HT-29 (cell line): ENCODE measurements around the gene VGLL3. TPM values are rescaled to one million over a fixed set of nuclear protein-coding genes. Genes with fewer than 3 reads are reported as not detected.

ENCODE experiments used
- DNase-seq: peaks from one replicate; pipeline ENCODE4 v3.0.0-alpha.2; 2015; ENCODE audit warnings: low spot score
- total RNA-seq: library from RNA; depleted of rRNA; stranded (reverse); fragments of >200 nt; shearing (Covaris generic); gene quantifications from 2 replicates; pipeline ENCODE4 v1.2.3, GENCODE V29; 2014; rRNA removed

Gene VGLL3
- total RNA-seq, 1 experiment from 2014 or later = 0.03 TPM

DNA sequence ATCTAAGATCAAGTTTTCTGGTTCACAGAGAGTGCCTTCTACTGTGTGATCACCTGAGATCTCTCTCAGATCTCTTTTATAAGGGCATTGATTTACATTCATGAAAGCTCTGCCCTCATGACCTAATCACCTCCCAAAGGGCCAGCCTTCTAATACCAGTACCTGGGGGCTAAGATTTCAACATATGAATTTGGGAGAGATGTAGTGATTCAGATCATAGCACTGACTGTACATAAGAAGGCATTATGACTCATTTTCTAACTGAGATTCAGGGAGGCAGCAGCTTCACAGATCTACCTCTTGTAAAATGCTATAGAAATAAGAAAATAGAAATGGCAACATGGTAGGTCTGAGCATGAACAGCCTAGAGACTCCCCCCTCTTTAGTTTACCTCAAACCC lies 39.6 kb downstream of the VGLL3 start:
- DNase-seq = no peak

DNA sequence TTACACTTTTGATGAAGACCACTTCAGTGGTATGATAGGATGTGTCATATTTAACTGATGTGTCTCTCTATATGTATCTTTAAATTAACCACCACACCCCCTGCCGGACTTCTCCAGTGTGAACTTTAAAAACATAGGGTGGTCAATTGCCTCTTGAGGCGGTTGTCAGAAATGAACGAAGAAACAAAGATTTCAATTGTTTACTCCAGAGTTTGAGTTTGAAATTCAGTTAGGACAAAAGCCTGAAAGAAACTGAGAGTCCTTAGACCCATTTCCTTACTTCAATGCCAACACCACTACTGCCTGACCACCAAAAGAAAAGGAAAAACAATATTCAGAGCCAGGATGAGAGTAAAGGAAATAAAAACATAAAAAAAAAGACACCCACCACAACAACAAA lies 40.2 kb downstream of the VGLL3 start:
- DNase-seq = no peak

DNA sequence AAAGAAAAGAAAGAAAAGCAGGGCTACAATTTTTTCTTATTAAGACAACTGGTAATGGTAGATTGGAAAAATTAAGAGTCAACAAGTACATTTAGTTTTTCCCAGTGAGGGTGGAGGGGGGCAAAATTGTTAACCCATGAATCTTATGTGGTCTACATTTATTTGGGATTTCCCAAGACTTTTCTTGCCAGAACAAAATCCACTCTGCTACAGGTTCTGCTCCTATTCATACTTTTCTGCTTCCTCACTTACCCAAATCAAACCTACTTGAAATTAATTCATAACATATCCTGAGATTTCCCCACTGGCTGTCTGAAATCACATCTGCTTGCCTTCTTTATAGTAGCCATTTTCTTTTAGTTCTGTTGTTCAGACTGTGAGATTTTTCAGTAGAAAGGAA lies 41.1 kb downstream of the VGLL3 start:
- no peak for DNase-seq

DNA sequence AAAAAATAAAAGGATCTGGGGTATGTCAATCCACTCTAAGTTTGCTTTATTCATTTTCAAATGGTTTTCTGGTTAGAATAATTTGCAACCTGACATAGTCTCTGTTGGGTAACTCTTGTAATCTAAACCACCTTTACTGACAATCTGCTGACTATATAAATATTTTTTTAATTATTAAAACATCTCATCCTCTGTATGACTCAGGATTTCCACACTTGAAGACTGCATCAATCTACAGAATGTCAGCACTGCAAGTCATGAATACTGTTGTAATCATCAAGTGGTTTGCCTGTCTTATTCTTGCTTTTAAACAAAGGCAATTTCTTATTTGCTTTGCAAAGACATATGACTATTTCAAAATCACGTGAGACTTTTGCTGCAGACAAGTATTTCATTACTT lies 42.1 kb downstream of the VGLL3 start:
- no peak for DNase-seq

DNA sequence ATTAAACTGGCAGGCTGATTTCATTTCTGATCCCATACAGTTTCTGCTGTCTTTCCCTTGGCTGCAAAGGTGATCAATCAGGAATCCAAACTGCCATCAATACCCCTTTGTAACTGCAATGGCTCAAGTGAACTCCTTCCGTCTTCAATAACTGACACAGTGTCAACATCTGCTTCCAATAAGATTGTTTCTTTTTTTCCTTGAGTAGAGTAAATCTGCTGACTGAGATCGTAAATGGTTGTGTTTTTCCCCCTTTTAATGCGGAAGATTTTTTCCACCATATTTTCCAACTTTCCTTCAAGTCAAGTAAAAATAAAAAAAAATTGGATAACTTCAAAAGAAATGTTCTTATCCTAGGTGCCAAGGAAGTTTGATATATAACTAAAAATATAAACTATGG lies 48.7 kb downstream of the VGLL3 start:
- no peak for DNase-seq

DNA sequence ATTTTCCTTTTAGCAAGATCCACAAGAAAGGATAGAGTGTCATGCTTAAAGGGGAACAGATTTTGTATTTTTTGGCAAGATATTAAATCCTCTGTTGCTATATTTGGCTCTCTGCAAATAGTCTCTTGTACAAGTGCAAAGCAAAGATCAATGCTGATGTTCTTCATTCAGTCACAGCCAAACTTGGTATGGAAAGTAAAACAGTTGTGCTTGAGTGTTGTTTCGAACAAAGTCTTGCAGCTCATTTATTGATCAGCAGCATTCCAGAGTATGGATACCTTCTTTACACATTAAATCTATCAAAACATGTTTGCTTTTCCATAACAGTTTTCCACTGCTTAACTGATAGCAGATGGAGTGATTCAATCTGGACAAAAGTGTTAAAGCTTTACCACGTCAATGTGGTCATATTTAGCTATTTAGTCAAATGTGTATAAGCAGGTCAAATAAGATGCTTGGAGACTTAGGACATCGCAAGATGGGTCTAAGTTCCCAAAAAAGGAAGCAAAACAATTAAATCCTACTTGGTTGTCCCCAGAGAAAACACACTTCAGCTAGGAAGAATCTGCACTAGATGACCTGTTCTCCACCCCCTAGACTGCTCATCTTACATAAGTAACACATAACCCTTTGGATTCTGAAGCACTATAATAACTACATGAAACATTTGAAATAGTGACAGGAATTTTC lies 52.4 kb downstream of the VGLL3 start:
- DNase-seq = no peak

DNA sequence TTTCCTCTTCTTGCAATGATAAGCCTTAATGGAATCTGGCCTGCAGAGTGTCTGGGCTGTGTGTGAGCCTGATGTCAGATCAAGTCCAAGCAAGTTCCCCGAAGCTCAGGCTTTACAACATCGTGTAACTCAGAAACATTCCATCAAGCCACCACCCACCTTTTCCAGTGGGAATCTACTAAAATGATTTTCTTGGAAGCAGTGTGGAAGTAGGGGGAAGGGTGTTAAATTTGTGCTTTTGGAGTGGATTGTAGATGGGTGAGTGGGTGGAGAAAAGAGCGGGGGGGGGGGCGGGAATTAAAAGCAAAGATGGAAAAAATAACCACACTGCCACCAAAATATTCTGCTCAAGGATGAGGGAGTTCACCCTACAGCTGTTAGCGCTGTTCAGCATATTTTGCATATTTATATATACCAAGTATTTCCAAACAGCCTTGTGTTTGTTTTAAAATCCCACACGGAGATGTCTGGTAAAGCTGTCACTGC lies 53.6 kb downstream of the VGLL3 start:
- DNase-seq = no peak

- DNase-seq = no peak
Observed at GRCh38 chr3:86934851-86935250, 56.1 kb downstream of the VGLL3 start.

DNA sequence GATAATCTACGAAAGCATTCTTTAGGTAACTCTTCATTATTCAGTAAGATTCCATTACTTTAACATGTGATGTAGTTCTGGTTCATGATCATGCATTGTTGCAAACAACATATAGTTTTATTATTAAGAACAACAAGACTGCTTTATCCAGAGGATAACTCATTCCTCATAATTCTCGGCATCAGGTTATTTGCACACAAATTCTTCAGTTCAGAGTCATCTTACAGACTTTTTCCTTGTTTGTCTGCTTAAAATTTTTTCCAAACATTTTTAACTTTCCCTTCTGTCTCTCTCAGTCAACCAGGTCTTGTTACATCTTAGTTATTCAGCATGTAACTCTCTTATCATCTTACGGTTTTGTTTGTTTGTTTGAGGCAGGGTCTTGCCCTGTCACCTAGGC lies 60.1 kb downstream of the VGLL3 start:
- no peak for DNase-seq

- no peak for DNase-seq
Observed at GRCh38 chr3:86930181-86930580, 60.8 kb downstream of the VGLL3 start.

- no peak for DNase-seq
Observed at GRCh38 chr3:86929046-86929445, 61.9 kb downstream of the VGLL3 start.

GRCh38 chr3:86923071-86923491 lies 67.9 kb downstream of the VGLL3 start:
- DNase-seq = peak; percentile 1

DNA sequence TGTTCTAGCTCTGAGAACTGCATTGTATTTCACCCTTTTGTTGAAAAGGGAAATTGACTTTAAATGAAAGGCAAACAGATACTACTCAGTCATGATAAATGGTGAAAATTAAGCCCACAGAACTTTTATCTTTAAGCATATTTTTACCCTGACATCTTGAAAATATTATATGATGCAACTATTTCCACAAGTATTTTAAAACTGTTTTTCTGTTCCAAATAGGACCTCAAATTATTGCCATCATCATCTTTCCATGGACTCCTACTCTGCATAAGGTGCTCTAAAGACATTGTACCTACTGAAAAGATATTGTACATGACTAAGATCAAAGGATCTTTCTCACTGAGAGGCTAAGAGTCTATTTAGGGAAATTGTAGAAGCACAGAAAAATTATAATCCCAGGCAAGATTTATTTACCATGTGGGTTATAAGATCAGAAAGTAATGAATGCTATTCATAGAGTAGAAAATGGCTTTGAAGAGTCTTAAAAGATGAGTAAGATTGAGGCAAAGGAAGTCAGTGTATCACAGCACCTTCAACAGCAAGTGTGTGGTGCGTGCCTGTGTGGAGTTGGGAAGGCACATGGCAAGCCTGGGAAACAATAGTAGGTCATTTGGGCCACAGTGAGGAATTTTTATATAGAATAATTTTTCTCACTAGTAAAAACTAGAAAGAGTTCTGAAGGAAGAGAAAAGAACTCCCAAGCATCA lies 68.8 kb downstream of the VGLL3 start:
- DNase-seq = no peak

DNA sequence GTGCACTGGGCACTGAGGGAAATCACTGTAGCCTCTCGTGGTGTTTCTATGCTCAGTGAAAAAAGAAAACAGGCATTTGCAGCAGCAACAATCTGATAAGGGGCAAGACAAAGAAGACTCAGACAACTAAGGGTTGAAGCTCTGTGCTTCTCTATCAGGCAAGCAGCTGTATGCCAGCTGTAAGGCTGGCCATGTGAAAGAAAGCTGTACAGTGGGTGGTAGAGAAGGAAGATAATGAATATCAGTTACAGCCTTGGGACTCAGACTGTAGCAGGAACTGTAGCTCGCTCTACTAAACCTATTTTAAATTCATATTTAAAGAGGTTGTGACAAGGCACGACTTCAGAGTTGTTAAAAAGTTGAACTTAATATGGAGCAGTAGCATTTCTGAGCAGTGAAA lies 76.3 kb downstream of the VGLL3 start:
- DNase-seq = no peak

- DNase-seq = no peak
Observed at GRCh38 chr3:86913160-86913559, 77.8 kb downstream of the VGLL3 start.

- DNase-seq = no peak
Observed at GRCh38 chr3:86895202-86895601, 95.7 kb downstream of the VGLL3 start.

DNA sequence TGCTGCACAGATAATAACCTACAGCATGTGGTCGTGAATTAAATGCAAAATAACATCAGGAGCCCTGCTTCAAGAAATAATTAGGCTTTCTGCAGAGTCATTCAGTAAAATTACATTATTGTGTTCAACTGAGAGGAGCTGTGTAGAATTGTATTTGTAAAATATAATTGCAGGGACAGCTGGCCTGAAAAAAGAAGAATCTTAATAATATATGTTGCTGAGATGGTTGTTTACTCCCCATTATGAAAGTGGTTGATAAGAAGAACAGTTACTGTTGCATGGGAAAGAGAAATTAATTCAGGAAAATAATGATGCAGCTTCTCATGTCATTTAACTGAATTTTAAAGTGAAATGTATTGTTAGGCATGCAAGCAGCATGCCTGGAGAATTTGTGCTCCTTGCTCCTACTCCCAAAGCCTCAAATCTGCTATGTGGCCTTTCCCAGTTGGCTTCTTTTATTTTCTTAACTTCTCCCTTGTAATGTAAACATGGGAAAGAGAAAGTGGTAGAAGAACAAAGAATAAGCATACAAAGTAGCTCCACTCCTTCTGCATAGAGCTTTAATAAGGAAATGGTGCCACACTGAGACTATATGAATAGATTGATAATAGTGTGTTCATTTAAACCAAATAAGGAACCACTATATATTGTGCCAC lies 100.1 kb downstream of the VGLL3 start:
- no peak for DNase-seq

Other genes with a start within 250 kb of the VGLL3 start
- 5.9 and 9.2 TPM in 2 replicates for gene CHMP2B, start 236.2 kb upstream of the VGLL3 start, total RNA-seq